GM19452 (cell line): Measurements from ENCODE around the gene DHX40.
"Not testable (repeated sequence)": the region's sequence is repeated elsewhere in the genome, so short reads cannot be mapped to it uniquely, and the experiment has no call there.

Experiments used
- ATAC-seq: cut with Tn5 transposase; IDR thresholded peaks from one replicate; pipeline ENCODE4 v1.9.1; 2021; ENCODE audit not compliant: unreplicated experiment

DHX40 gene, protein sequence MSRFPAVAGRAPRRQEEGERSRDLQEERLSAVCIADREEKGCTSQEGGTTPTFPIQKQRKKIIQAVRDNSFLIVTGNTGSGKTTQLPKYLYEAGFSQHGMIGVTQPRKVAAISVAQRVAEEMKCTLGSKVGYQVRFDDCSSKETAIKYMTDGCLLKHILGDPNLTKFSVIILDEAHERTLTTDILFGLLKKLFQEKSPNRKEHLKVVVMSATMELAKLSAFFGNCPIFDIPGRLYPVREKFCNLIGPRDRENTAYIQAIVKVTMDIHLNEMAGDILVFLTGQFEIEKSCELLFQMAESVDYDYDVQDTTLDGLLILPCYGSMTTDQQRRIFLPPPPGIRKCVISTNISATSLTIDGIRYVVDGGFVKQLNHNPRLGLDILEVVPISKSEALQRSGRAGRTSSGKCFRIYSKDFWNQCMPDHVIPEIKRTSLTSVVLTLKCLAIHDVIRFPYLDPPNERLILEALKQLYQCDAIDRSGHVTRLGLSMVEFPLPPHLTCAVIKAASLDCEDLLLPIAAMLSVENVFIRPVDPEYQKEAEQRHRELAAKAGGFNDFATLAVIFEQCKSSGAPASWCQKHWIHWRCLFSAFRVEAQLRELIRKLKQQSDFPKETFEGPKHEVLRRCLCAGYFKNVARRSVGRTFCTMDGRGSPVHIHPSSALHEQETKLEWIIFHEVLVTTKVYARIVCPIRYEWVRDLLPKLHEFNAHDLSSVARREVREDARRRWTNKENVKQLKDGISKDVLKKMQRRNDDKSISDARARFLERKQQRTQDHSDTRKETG

DNA sequence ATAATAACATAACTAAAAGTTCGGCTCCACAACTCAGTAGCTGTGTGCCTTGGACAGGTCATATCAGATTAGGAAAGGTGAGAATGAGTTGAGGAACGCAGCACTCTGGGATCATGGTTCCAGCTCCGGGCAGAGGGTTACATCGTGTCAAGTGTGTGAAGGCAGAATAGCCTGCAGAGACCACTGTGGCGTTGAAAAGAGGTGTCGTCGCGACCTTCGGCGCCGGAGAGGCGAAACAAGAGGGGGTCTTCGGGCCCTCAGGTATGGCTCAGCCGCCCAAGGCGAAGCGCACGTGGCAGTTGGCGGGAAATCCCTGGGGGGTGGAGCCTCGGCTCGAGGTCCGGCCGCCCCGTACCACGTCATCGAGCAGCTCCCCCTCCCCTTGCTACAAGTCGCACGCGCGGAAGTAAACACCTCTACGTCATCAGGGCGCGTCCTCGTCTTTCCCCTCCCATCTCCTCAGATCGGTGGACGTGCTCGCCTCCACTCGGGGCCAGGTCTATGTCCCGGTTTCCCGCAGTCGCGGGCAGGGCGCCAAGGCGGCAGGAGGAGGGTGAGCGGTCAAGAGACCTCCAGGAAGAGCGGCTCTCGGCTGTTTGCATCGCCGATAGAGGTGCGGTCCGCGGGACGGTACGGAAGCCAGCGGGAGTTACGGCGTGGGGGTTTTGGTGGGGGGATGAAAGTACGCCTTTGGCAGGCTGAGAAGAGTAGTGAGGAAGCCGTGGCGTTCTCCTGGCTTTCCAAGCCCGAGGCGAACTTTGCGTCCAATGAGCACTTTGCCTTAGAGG, at the start of gene DHX40:
Gene DHX40 (plus strand): TSS at position 440 of the 788 bp plus-strand sequence. CDS start 62 bp downstream, at position 502.
- peak; percentile 67 for ATAC-seq

DNA sequence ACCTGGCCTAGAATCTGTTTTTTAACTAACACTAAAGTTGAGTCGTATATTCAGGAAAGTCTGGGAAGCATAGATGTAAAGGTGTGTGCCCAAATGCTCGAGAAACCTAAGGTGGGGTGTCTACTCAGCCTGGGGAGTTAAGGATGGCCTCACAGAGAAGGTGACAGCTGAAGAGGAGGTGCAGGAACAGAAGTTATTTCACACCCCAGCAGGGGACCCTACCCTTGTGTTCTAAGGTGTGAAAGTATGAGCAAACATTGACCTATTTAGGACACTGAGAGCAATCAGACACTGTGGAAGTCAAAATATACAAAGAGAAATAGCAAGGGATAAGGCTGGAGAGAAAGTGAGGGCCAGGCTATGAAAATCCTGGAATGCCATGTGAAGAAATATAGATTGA, 49.0 kb upstream of the DHX40 start:
- ATAC-seq: no peak

DNA sequence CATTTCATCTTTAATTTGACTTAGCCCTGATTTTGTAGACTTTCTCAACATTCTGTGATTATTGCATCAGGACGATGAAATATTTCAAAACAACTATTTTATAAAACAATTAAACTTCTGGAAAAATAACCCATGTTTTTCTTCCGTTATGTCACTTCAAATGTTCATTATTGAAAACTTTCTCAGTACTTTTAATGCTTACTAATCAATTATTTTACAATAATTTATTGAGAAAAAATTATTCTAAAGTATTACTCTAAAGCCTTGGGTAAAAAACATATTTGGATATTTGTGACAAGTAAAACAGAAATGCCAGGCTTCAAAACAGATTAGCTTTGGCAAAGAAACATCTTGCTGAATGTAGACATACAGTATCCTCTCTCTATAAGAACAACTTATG, 46.3 kb upstream of the DHX40 start:
- ATAC-seq: no peak

DNA sequence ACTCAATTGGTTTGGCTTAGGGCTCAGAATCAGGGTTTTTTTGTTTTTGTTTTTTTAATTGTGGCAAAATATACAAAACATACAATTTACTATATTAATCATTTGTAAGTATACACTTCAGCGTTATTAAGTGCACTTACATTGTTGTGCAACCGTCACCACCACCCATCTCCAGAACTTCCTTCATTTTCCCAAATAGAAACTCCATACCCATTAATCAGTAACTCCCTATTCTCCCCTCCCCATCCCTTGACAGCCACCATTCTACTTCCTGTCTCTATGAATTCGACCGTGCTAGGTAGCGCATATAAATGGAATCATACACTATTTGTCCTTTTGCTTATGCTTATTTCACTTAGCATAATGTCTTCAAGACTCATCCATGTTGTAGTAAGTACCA, 45.2 kb upstream of the DHX40 start:
- no peak for ATAC-seq

DNA sequence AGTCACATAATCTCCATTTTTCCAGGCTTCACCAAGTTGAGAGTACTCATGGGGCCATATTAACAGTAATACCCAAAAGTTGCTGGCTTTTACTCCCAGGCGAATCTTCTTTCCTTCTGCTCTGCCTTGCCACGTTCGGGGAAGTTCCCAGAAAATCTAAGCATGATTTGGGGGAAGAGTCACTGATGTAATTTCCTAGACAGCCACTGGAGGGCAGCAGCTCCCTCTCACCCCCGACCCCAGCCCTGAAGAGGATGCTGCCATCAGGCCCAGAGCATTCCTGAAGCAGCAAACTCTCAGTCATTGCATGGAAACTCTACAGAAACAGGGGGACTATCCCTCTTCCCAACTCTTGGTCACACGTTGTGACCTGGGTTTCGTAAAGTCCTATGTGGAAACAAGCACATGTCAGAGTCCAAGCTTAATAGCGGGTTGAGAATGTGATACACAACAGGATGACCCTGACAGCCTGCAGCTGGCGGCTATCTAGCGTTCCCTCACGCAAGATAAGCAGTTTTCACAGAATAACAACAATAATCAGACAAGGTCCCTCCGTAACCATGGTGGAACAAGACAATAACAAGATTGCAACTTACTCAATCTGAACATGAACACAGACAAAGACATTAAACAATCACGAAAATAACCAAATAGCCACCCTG, 43.8 kb upstream of the DHX40 start:
- ATAC-seq: no peak

DNA sequence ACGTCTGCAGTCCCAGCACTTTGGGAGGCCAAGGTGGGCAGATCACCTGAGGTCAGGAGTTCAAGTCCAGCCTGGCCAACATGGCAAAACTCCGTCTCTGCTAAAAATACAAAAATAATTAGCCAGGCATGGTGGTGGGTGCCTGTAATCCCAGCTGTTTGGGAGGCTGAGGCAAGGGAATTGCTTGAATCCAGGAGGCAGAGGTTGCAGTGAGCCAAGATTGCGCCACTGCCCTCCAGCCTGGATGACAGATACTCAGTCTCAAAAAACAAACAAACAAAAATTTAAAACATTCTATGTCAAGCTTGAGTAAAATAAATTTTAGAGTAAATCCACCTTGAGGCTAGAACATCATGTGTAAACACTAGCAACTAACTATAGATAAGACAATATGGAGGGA, 40.5 kb upstream of the DHX40 start:
- not testable (repeated sequence) for ATAC-seq

DNA sequence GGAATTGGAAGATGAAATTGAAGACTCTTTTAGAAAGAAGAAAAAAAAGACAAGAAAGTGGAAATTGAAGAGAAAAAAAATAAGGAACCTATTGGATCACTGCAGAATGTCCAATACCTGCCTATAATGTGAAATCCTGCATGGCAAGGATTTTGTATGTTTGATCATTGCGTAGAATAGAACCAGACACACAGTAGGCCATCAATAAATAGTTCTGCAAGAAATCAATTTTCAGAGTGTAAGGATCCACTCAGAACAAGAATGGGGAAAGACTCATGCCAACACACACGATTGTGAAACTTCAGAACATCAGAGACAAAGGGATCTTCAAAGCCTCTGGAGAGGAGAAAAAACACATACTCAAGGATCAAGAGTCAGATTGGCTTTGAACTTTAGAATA, 39.7 kb upstream of the DHX40 start:
- no peak for ATAC-seq

DNA sequence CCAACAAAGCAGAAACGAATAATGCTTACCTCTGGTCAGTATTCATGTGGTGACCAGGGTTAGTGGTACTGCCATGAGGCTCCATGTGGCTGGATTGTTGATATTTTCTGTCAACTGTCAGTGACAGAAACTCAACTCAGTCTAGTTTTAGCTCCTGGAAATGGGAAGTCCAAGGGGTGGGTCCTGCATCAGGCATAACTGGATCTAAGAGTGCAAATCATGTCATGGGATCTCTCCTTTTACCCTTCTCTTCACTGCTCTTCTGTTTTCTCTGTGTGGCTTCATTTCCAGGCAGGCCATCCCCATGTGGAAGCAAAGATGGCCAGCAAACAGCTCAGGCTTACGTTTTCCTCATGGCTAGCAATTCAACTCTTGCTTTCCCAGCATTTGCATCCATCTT, 39.0 kb upstream of the DHX40 start:
- no peak for ATAC-seq

DNA sequence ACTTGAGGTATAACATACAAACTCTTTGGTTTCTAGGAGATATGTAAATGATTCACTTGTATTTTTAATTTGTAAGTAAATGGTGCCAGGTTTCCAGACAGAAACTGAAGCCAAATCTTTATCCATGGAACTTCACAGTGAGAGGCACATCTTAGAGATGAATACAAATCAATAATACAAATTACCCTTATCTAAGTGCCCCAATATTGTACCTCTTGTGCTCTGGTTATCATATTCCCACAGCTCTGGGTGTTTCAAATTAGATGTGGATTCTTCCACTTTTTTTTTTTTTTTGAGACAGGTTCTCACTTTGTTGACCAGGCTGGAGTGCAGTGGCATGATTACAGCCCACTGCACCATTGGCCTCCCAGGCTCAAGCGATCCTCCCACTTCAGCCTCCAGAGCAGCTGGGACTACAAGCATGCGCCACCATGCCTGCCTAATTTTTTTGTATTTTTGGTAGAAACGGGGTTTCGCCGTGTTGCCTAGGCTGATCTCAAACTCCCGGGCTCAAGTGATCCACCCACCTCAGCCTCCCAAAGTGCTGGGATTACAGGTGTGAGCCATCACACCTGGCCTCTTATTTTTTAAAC, 38.0 kb upstream of the DHX40 start:
- no peak for ATAC-seq

DNA sequence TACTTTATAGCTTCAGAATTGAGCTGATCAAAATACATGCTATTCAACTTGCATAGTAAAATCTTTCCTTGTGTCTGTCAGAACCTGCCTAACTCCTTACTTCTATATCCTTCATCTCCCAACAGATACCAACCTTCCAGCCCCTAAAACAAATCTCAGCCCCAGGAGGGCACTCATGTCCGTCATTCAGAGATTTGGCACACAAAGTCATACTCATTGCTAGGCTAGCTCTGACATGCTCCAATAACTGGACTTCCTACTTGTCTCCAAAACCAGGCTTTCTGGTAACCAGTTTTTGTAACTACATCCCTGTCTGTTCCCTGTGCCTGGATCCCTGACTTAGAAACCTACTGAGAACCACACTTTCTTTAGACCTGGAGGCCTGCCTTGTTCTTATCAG, 37.5 kb upstream of the DHX40 start:
- ATAC-seq: no peak

DNA sequence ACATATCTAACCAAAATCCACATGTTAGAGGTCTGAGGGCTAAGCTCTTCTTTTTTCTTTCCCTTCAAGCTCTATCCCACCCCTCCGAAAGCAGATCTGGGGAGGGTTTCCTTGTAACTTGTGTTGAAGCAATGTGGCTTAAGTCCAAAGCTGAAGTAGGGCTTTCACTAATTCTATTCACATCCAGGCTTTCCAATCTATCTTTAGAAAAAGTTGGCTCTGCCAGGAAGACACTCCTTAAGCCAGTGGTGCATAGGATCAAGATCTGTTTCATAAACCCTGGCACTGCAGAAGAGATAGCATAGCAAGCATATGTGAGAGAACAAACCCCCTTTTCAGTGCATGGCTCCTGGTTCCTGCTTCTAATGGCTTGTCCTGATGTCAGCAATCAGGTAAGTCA, 34.9 kb upstream of the DHX40 start:
- no peak for ATAC-seq

DNA sequence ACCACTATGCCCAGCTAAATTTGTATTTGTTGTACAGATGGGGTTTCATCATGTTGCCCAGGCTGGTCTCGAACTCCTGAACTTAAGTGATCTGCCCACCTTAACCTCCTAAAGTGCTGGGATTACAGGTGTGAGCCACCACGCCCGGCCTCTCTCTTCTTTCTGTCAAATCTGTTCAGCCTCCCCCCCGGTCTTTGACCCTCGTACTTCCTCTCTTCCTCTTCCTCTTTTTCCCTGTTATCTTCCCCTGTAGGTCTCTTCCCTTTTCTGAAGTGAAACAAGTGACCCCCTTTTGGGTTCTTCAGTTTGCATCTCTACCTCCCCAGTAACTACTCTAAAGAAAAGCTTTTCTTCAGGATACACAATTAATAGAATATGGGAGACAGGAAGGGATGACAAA, 31.7 kb upstream of the DHX40 start:
- no peak for ATAC-seq

DNA sequence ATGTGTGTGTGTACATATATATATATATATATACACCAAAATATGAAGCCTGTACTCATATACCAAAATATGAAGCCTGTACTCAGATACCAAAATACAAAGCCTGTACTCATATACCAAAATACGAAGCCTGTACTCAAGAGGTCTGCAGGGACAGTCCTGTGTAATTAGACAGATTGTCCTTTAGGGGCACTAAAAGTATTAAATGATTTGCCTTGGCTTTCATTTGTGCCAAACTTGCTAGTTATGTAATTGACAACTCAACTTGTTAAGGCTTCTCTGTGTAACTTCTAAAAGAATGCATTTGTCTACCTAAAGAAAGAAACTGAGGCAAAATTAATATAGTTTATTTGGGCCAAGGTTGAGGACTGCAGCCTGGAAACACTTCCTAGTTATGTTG, 30.8 kb upstream of the DHX40 start:
- no peak for ATAC-seq

DNA sequence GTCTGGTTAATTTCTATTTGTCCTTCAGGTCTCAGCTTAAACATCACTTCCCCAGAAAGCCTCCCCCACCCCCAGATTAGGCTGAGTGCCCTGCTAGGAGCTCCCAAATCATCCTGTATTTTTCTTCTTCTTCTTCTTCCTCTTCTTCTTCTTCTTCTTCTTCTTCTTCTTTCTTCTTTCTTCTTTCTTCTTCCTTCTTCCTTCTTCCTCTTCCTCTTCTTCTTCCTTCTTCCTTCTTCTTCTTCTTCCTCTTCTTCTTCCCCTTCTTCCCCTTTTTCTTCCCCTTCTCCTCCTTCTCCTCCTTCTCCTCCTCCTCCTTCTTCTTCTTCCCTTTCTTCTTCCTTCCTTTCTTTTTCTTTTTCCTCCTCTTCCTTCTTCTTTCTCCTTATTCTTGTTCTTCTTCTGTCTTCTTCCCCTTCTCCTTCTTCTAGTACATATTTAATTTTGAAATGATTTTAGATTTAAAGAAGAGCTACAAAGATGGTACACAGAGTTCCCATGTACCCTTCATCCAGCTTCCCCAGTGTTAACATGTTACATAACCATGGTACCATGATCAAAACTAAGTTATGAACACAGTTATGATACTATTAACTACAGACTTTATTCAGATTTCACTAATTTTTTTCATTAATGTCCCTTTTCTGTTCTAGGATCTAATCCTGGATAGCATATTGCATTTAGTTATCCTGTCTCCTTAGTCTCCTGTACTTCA, 27.1 kb upstream of the DHX40 start:
- ATAC-seq: no peak

DNA sequence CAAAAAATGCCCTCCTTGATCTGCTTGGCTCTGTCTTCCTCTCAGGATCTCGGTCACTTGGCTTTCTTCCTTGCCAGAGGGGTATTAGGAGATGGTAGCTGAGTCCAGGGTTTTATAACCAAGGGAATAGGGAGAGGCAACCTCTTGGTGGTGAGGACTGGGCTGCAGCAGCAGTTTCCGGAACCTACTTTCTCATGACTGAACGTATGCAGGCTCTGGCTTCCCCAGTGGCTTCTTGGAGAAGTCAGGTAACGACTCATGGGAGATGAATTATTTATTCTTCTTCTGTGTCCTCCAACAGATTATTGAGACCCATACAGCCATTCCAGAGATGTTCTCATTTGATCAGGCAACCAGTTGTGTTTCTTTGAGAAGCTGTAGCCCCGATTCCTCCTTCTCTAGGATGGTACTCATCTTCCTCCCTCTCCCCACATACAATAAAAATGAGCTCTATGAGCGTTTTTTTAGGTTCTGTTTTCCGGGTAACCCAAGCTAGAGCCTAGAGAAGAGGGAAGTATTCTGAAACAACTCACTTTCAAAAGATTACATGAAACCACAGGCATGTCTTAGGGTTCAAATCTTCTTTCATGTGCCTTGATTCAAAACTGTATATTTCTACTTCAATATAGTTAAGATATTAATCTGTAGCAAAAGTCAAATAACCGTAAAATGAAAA, 22.3 kb upstream of the DHX40 start:
- ATAC-seq: no peak

DNA sequence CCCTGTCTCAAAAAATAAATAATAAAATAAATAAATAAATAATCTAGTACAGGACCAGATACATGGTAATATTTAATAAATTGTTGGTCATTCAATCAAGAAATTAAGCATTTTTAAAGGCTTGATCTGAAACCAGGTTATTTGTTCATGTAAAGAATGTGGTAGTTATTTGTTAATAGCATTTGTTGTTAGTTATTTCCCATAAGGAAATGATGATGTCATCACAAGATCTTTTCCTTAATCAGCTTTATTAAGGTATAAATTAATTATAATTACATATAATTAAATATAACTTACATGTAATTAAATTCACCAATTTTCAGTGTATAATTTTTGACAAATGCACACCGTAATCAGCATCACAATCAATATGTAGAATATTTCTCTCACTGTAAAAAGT, 19.5 kb upstream of the DHX40 start:
- no peak for ATAC-seq

DNA sequence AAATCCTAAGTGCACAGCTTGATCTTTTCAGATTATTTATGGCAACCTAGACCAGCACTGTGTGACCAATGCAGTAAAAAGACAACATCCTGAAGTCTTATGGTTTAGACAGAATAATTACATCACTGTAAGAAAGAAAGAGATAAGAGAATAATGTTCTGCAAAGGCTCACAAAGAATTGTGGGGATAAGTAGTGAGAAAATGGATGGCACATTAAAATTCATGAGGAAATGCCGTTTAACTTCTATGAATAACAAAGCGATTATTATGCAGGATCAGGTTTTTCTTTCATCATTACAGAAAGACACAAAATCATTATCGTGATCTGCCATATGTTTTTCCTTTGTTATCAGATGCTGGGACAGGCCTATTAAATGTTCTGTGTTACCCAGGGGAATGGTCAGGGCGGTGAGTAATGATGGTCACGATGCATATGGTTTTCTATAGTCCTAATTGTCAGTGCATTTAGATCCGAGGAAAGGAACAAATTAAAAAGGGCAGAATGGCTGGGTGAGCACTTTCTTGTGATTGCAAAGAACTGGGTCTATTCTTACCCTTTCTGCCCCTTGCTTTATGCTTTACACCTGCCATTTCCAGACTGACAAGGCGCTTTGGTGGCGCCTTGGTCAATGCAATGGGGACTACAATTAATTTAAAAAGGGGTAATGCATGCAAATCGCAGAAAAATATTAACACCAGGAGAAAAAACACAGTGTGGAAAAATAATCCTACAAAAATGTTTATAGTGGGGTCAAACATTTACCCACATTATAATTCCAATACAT, 18.1 kb upstream of the DHX40 start:
- no peak for ATAC-seq

DNA sequence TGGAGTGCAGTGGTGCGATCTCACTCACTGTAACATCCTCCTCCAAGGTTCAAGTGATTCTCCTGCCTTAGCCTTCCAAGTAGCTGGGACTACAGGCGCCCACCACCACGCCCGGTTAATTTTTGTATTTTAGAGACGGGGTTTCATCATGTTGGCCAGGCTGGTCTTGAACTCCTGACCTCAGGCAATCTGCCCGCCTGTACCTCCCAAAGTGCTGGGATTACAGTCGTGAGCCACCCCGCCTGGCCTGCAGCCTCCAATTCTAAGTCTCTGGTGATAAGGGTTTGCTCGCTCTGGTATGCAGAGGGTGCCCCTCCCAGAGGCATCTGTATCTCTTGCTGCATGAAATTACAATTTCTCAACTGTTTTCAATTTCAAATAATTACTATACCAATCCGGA, 16.4 kb upstream of the DHX40 start:
- not testable (repeated sequence) for ATAC-seq

DNA sequence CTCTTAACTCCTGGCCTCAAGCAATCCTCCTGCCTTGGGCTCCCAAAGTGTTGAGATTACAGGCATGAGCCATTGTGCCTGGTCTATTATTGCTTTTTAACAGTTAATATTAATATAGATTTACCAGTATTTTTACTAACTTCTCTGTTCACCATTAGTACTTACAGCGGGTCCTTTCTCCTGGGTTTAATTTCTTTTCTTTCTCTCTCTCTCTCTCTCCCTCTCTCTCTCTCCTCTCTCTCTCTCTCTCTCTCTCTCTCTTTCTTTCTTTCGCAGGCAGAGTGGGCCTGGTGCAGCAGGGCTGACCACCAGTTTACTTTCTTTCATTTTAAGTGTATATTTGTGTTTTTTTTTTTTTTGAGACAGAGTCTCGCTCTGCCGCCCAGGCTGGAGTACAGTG, 14.7 kb upstream of the DHX40 start:
- no peak for ATAC-seq
